H9 (cell line): ENCODE measurements around the gene KRT6C. TPM values are rescaled to one million over a fixed set of nuclear protein-coding genes. Genes with fewer than 3 reads are reported as not detected.

Source experiments
- DNase-seq: peaks from one replicate; pipeline ENCODE4 v3.0.0-alpha.2; 2017
- H2AFZ ChIP-seq: one replicate; pipeline ENCODE4 v1.6.1; 2013; ENCODE audit warnings: mild to moderate bottlenecking, low read length, control low read depth, moderate library complexity
- H2AK5ac ChIP-seq: 2 replicates; pipeline ENCODE4 v1.6.1; 2013; ENCODE audit warnings: low read length, control low read depth, mixed read lengths; ENCODE audit not compliant: insufficient read length
- H2BK120ac ChIP-seq: one replicate; pipeline ENCODE4 v1.6.1; 2013; ENCODE audit warnings: low read depth, mild to moderate bottlenecking, low read length, control low read depth, inconsistent platforms; ENCODE audit not compliant: poor library complexity, severe bottlenecking
- H2BK12ac ChIP-seq: 2 replicates; pipeline ENCODE4 v1.6.1; 2013; ENCODE audit warnings: low read length, control low read depth, mixed read lengths, low read depth; ENCODE audit not compliant: insufficient read length
- H2BK15ac ChIP-seq: 2 replicates; pipeline ENCODE4 v1.6.1; 2013; ENCODE audit warnings: low read depth, low read length, control low read depth
- H2BK20ac ChIP-seq: one replicate; pipeline ENCODE4 v1.6.1; 2013; ENCODE audit warnings: low read depth, mild to moderate bottlenecking, low read length, control low read depth, inconsistent platforms; ENCODE audit not compliant: poor library complexity, severe bottlenecking
- H2BK5ac ChIP-seq: 2 replicates; pipeline ENCODE4 v1.6.1; 2013; ENCODE audit warnings: low read length, control low read depth, mixed read lengths; ENCODE audit not compliant: insufficient read length
- H3K14ac ChIP-seq: 2 replicates; pipeline ENCODE4 v1.6.1; 2013; ENCODE audit warnings: low read length, control low read depth; ENCODE audit not compliant: insufficient read depth
- H3K18ac ChIP-seq: 2 replicates; pipeline ENCODE4 v1.6.1; 2013; ENCODE audit warnings: low read depth, mild to moderate bottlenecking, mixed read lengths, low read length, control low read depth; ENCODE audit not compliant: insufficient read length
- H3K23ac ChIP-seq: 2 replicates; pipeline ENCODE4 v1.6.1; 2013; ENCODE audit warnings: low read length, control low read depth, mixed read lengths, low read depth; ENCODE audit not compliant: insufficient read length
- H3K23me2 ChIP-seq: 2 replicates; pipeline ENCODE4 v1.6.1; 2013; ENCODE audit warnings: low read depth, mild to moderate bottlenecking, mixed read lengths, low read length, control low read depth; ENCODE audit not compliant: insufficient read length, poor library complexity, severe bottlenecking
- H3K27ac ChIP-seq: 2 replicates; pipeline ENCODE4 v1.5.1; 2013; ENCODE audit warnings: low read length, control low read depth, mixed read lengths, low read depth; ENCODE audit not compliant: insufficient read length
- H3K27me3 ChIP-seq: 2 replicates; pipeline ENCODE4 v1.6.1; 2013; ENCODE audit warnings: low read length, control low read depth, inconsistent platforms; ENCODE audit not compliant: insufficient read depth
- H3K4ac ChIP-seq: 2 replicates; pipeline ENCODE4 v1.6.1; 2013; ENCODE audit warnings: low read depth, mild to moderate bottlenecking, control low read depth, inconsistent platforms, low read length, moderate library complexity
- H3K4me1 ChIP-seq: 2 replicates; pipeline ENCODE4 v1.6.1; 2013; ENCODE audit warnings: low read length, control low read depth, inconsistent platforms; ENCODE audit not compliant: insufficient read depth
- H3K4me2 ChIP-seq: 2 replicates; pipeline ENCODE4 v1.6.1; 2013; ENCODE audit warnings: low read length, control low read depth, mixed read lengths; ENCODE audit not compliant: insufficient read length, insufficient read depth
- H3K56ac ChIP-seq: 2 replicates; pipeline ENCODE4 v1.6.1; 2013; ENCODE audit warnings: low read depth, mild to moderate bottlenecking, mixed read lengths, low read length, control low read depth; ENCODE audit not compliant: insufficient read length
- H3K79me1 ChIP-seq: 2 replicates; pipeline ENCODE4 v1.6.1; 2013; ENCODE audit warnings: low read depth, mild to moderate bottlenecking, moderate library complexity, low read length, control low read depth, inconsistent platforms; ENCODE audit not compliant: insufficient read depth, poor library complexity, severe bottlenecking
- H3K79me2 ChIP-seq: 2 replicates; pipeline ENCODE4 v1.6.1; 2013; ENCODE audit warnings: low read length, control low read depth, inconsistent platforms; ENCODE audit not compliant: insufficient read depth
- H3K9ac ChIP-seq: 2 replicates; pipeline ENCODE4 v1.6.1; 2013; ENCODE audit warnings: low read length, control low read depth, mixed read lengths; ENCODE audit not compliant: insufficient read length; ENCODE audit errors: extremely low read depth
- H3K9me3 ChIP-seq: one replicate; pipeline ENCODE4 v1.6.1; 2013; ENCODE audit warnings: low read depth, low read length, inconsistent platforms; ENCODE audit not compliant: control insufficient read depth
- H3T11ph ChIP-seq: one replicate; pipeline ENCODE4 v1.6.1; 2013; ENCODE audit warnings: mild to moderate bottlenecking, low read length, control low read depth, inconsistent platforms
- H4K20me1 ChIP-seq: one replicate; pipeline ENCODE4 v1.6.1; 2013; ENCODE audit not compliant: control insufficient read depth, insufficient read length, insufficient read depth
- H4K5ac ChIP-seq: 2 replicates; pipeline ENCODE4 v1.6.1; 2013; ENCODE audit warnings: low read depth, mild to moderate bottlenecking, mixed read lengths, low read length, control low read depth; ENCODE audit not compliant: insufficient read length
- H4K8ac ChIP-seq: replicated peaks from 2 replicates; pipeline ENCODE4 v1.6.1; 2013; ENCODE audit warnings: low read length, control low read depth, mixed read lengths, low read depth; ENCODE audit not compliant: insufficient read length
- H4K91ac ChIP-seq: 2 replicates; pipeline ENCODE4 v1.6.1; 2013; ENCODE audit warnings: low read depth, mild to moderate bottlenecking, moderate library complexity, mixed read lengths, low read length, control low read depth; ENCODE audit not compliant: insufficient read length
- H3K27ac Mint-ChIP-seq, 3 experiments: 2 replicates in 2 of 3; 3 replicates in 1 of 3; pipeline ENCODE4 v1.8.0; 2020 to 2021; ENCODE audit warnings: mixed read lengths in 3 of 3, mild to moderate bottlenecking in 1 of 3, moderate library complexity in 1 of 3
- H3K27me3 Mint-ChIP-seq: 2 replicates; pipeline ENCODE4 v1.8.0; 2021; ENCODE audit warnings: low read depth, mild to moderate bottlenecking, moderate library complexity, mixed read lengths
- H3K36me3 Mint-ChIP-seq, 3 experiments: 2 replicates in 2 of 3; 3 replicates in 1 of 3; pipeline ENCODE4 v1.8.0; 2020 to 2021; ENCODE audit warnings: low read depth in 3 of 3, mixed read lengths in 3 of 3; ENCODE audit not compliant: insufficient read depth in 1 of 3
- H3K4me1 Mint-ChIP-seq, 2 experiments: 2 replicates each; pipeline ENCODE4 v1.8.0; 2020; ENCODE audit warnings: mixed read lengths in 2 of 2
- H3K4me3 Mint-ChIP-seq, 2 experiments: 2 replicates in 1 of 2; 3 replicates in 1 of 2; pipeline ENCODE4 v1.8.0; 2020 to 2021; ENCODE audit warnings: mild to moderate bottlenecking in 2 of 2, mixed read lengths in 2 of 2, moderate library complexity in 1 of 2
- H3K9me3 Mint-ChIP-seq, 2 experiments: 2 replicates in 1 of 2; 3 replicates in 1 of 2; pipeline ENCODE4 v1.8.0; 2020; ENCODE audit warnings: mild to moderate bottlenecking in 2 of 2, mixed read lengths in 2 of 2, moderate library complexity in 1 of 2
- WGBS: extraction: QIAGEN DNeasy Blood & Tissue Kit; methylation state at CpG from one replicate; pipeline ENCODE4 v1.1.7; 2013; ENCODE audit warnings: missing lambda C conversion rate, low lambda C conversion rate, mixed read lengths; ENCODE audit not compliant: insufficient read length; ENCODE audit errors: extremely low coverage; 5-methylcytosine and 5-hydroxymethylcytosine counted together
- total RNA-seq: library from RNA; stranded (reverse); gene quantifications from 2 replicates; pipeline ENCODE4 v1.2.1, GENCODE V29; 2021
- TF ChIP-seq, protein P1 (sequence below): fragments of 200-600 bp; sonication (generic); conservative IDR thresholded peaks from 3 replicates; pipeline ENCODE4 v1.8.0; 2021; ENCODE audit warnings: antibody characterized with exemption, mild to moderate bottlenecking

The KRT6C gene
- total RNA-seq, 1 experiment from 2014 or later = not detected

GRCh38 chr12:52425466-52425865 lies 48.1 kb downstream of the KRT6C start:
- H3K9me3 ChIP-seq = no peaks in the 10 kb centered on the region
- H3K9ac ChIP-seq = no peak overlapping the region
- WGBS = no CpG with 5 or more reads among the region's 5 CpGs
- no peak overlapping the region for H3K23ac ChIP-seq
- no peaks in the 10 kb centered on the region for H3K36me3 Mint-ChIP-seq
- no peak overlapping the region for H4K8ac ChIP-seq
- H3K27me3 ChIP-seq = no peaks in the 10 kb centered on the region
- H3K4ac ChIP-seq = no peak overlapping the region
- H4K5ac ChIP-seq = no peak overlapping the region
- peaks cover 28% of the 10 kb centered on the region for H3K27me3 Mint-ChIP-seq
- H3K14ac ChIP-seq = no peak overlapping the region; the same call in 1 of the 2 replicates
- H2AK5ac ChIP-seq = no peak overlapping the region
- no peak overlapping the region for H2BK12ac ChIP-seq
- no peak for DNase-seq
- no peaks in the 10 kb centered on the region for H4K20me1 ChIP-seq
- no peak overlapping the region for H3K4me2 ChIP-seq
- H3K23me2 ChIP-seq = no peaks in the 10 kb centered on the region
- H2AFZ ChIP-seq = no peak overlapping the region
- no peak overlapping the region for H3K27ac ChIP-seq
- H3K18ac ChIP-seq = no peak overlapping the region
- peaks cover 9 to 13% of the 10 kb centered on the region in 2 experiments; a peak in 3 of 4 replicates for H3K4me1 Mint-ChIP-seq
- no peak overlapping the region for H4K91ac ChIP-seq
- H3K56ac ChIP-seq = no peak overlapping the region
- no peak overlapping the region for H2BK15ac ChIP-seq
- H3T11ph ChIP-seq = no peak overlapping the region
- H3K79me2 ChIP-seq = peaks cover 2% of the 10 kb centered on the region; the same call in 1 of the 2 replicates
- no peak overlapping the region for H3K27ac Mint-ChIP-seq
- TF ChIP-seq, protein P1, sequence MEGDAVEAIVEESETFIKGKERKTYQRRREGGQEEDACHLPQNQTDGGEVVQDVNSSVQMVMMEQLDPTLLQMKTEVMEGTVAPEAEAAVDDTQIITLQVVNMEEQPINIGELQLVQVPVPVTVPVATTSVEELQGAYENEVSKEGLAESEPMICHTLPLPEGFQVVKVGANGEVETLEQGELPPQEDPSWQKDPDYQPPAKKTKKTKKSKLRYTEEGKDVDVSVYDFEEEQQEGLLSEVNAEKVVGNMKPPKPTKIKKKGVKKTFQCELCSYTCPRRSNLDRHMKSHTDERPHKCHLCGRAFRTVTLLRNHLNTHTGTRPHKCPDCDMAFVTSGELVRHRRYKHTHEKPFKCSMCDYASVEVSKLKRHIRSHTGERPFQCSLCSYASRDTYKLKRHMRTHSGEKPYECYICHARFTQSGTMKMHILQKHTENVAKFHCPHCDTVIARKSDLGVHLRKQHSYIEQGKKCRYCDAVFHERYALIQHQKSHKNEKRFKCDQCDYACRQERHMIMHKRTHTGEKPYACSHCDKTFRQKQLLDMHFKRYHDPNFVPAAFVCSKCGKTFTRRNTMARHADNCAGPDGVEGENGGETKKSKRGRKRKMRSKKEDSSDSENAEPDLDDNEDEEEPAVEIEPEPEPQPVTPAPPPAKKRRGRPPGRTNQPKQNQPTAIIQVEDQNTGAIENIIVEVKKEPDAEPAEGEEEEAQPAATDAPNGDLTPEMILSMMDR = no peak
- H3K4me1 ChIP-seq = no peaks in the 10 kb centered on the region
- H3K4me3 Mint-ChIP-seq = no peak overlapping the region
- no peak overlapping the region for H2BK120ac ChIP-seq
- no peaks in the 10 kb centered on the region for H3K79me1 ChIP-seq
- H2BK5ac ChIP-seq = no peak overlapping the region
- H2BK20ac ChIP-seq = no peak overlapping the region
- no peaks in the 10 kb centered on the region for H3K9me3 Mint-ChIP-seq
